Caco-2 (cell line): ENCODE measurements around the gene ERVW-1. TPM values are rescaled to one million over a fixed set of nuclear protein-coding genes. Genes with fewer than 3 reads are reported as not detected.

Experiments
- BruUV-seq: library from RNA; stranded (reverse); fragments of 400-500 nt; replicated peaks from 2 replicates; lab custom pipeline; 2021; lab: Mats Ljungman, UMichigan
- CTCF ChIA-PET: fragments of 300-600 bp; sonication (Branson Sonifier 250); formaldehyde crosslinking; loops from one replicate; lab custom pipeline; 2022; ENCODE audit warnings: antibody characterized with exemption; lab: Charles Lee
- POLR2A ChIA-PET: fragments of 300-600 bp; sonication (Branson Sonifier 250); formaldehyde crosslinking; loops from one replicate; lab custom pipeline; 2022; ENCODE audit warnings: antibody characterized with exemption; lab: Charles Lee
- DNase-seq, 2 experiments: peaks; one replicate each; pipeline versions ENCODE4 v3.0.0 to v3.0.0-alpha.2; 2020 to 2022
- H3K27me3 ChIP-seq: replicated peaks from 2 replicates; pipeline ENCODE4 v1.6.0; 2011; ENCODE audit warnings: low read length; ENCODE audit not compliant: control insufficient read depth, insufficient read depth
- H3K36me3 ChIP-seq: 2 replicates; pipeline ENCODE4 v1.5.1; 2011; ENCODE audit warnings: low read length; ENCODE audit not compliant: control insufficient read depth, insufficient read depth
- H3K4me1 ChIP-seq: fragments of 250-450 bp; sonication (Bioruptor Pico); 2 replicates; pipeline ENCODE4 v1.5.1; 2020; ENCODE audit warnings: mild to moderate bottlenecking
- H3K4me3 ChIP-seq: 2 replicates; pipeline ENCODE4 v1.5.1; 2011; ENCODE audit warnings: low read depth, mild to moderate bottlenecking, control low read depth, low read length
- H3K9me3 ChIP-seq: fragments of 250-450 bp; sonication (Bioruptor Pico); 2 replicates; pipeline ENCODE4 v1.5.1; 2020; ENCODE audit warnings: mild to moderate bottlenecking, moderate library complexity
- H3K27ac Mint-ChIP-seq: one replicate; pipeline ENCODE4 v1.8.0; 2022; ENCODE audit warnings: mixed read lengths; ENCODE audit not compliant: unreplicated experiment
- H3K27me3 Mint-ChIP-seq: one replicate; pipeline ENCODE4 v1.8.0; 2022; ENCODE audit warnings: mixed read lengths; ENCODE audit not compliant: insufficient read depth, unreplicated experiment
- H3K36me3 Mint-ChIP-seq: one replicate; pipeline ENCODE4 v1.8.0; 2022; ENCODE audit warnings: mild to moderate bottlenecking, mixed read lengths; ENCODE audit not compliant: insufficient read depth, unreplicated experiment
- H3K4me1 Mint-ChIP-seq: one replicate; pipeline ENCODE4 v1.8.0; 2022; ENCODE audit warnings: low read depth, mixed read lengths; ENCODE audit not compliant: unreplicated experiment
- H3K4me3 Mint-ChIP-seq: one replicate; pipeline ENCODE4 v1.8.0; 2022; ENCODE audit warnings: mild to moderate bottlenecking, moderate library complexity, mixed read lengths; ENCODE audit not compliant: unreplicated experiment
- H3K9me3 Mint-ChIP-seq: one replicate; pipeline ENCODE4 v1.8.0; 2022; ENCODE audit warnings: mixed read lengths; ENCODE audit not compliant: unreplicated experiment
- intact Hi-C: fragments of 100-400 bp; cut with micrococcal nuclease; formaldehyde crosslinking; loops from one replicate; pipeline ENCODE4 v1.10.0; 2022; ENCODE audit not compliant: unreplicated experiment
- total RNA-seq: library from RNA; stranded (reverse); gene quantifications from 2 replicates; pipeline ENCODE4 v1.2.3, GENCODE V29; 2022
- TF ChIP-seq, protein P1 (sequence below), 2 experiments: fragments of 200-600 bp in 1 of 2; IDR thresholded peaks; 1 replicate in 1 of 2; 2 replicates in 1 of 2; pipeline versions ENCODE4 v1.5.1 to v1.8.0; 2011 to 2022; ENCODE audit warnings: antibody characterized with exemption in 1 of 2, control low read depth in 1 of 2, inconsistent platforms in 1 of 2, low read depth in 1 of 2, low read length in 1 of 2, mild to moderate bottlenecking in 1 of 2, moderate library complexity in 1 of 2; ENCODE audit not compliant: insufficient read depth in 1 of 2, severe bottlenecking in 1 of 2, unreplicated experiment in 1 of 2

Gene ERVW-1
- total RNA-seq, 1 experiment from 2014 or later = not detected

- Mint-ChIP-seq H3K27ac (no peak overlapping the region), H3K4me3 (no peak overlapping the region), H3K27me3 (no peaks in the 10 kb centered on the region), H3K9me3 (no peaks in the 10 kb centered on the region), H3K4me1 (no peaks in the 10 kb centered on the region), H3K36me3 (peaks cover 6% of the 10 kb centered on the region)
- BruUV-seq = no TSS peak
- DNase-seq = no peak
- Histone ChIP-seq H3K4me1 (no peaks in the 10 kb centered on the region), H3K27me3 (no peaks in the 10 kb centered on the region), H3K9me3 (no peaks in the 10 kb centered on the region), H3K36me3 (no peaks in the 10 kb centered on the region), H3K4me3 (no peak overlapping the region)
- CTCF ChIA-PET = no interaction called here
- TF ChIP-seq, protein P1, sequence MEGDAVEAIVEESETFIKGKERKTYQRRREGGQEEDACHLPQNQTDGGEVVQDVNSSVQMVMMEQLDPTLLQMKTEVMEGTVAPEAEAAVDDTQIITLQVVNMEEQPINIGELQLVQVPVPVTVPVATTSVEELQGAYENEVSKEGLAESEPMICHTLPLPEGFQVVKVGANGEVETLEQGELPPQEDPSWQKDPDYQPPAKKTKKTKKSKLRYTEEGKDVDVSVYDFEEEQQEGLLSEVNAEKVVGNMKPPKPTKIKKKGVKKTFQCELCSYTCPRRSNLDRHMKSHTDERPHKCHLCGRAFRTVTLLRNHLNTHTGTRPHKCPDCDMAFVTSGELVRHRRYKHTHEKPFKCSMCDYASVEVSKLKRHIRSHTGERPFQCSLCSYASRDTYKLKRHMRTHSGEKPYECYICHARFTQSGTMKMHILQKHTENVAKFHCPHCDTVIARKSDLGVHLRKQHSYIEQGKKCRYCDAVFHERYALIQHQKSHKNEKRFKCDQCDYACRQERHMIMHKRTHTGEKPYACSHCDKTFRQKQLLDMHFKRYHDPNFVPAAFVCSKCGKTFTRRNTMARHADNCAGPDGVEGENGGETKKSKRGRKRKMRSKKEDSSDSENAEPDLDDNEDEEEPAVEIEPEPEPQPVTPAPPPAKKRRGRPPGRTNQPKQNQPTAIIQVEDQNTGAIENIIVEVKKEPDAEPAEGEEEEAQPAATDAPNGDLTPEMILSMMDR (IDR thresholded peaks at IDR 0.05; ENCODE audit: insufficient read depth in 1 of 2, low read depth in 1 of 2, low read length in 1 of 2, severe bottlenecking in 1 of 2, unreplicated experiment in 1 of 2) = no peak
- intact Hi-C loops = no loop called here
- POLR2A ChIA-PET = interaction anchor here (2.1 kb wide), 1 partner anchor 11 kb away, joined by 8 read pairs; the partner anchor contains the start of genes PEX1 and RBM48
Measured at GRCh38 chr7:92517631-92518030, 39.9 kb upstream of the ERVW-1 start.

GRCh38 chr7:92513167-92513902 is 35.6 kb upstream of the ERVW-1 start:
- CTCF ChIA-PET = no interaction called here
- intact Hi-C loops = no loop called here
- POLR2A ChIA-PET = no interaction called here
- no peaks in the 10 kb centered on the region for H3K36me3 ChIP-seq
- Mint-ChIP-seq H3K27ac (no peak overlapping the region), H3K9me3 (no peaks in the 10 kb centered on the region), H3K27me3 (no peaks in the 10 kb centered on the region), H3K4me1 (no peaks in the 10 kb centered on the region), H3K36me3 (peaks cover 7% of the 10 kb centered on the region), H3K4me3 (no peak overlapping the region)
- no peaks in the 10 kb centered on the region for H3K27me3 ChIP-seq
- no peak overlapping the region for H3K4me3 ChIP-seq
- H3K9me3 ChIP-seq = no peaks in the 10 kb centered on the region
- no peaks in the 10 kb centered on the region for H3K4me1 ChIP-seq
- no TSS peak for BruUV-seq
- no peak for DNase-seq
- TF ChIP-seq, protein P1 (IDR thresholded peaks at IDR 0.05; ENCODE audit: insufficient read depth in 1 of 2, low read depth in 1 of 2, low read length in 1 of 2, severe bottlenecking in 1 of 2, unreplicated experiment in 1 of 2) = no peak

GRCh38 chr7:92508946-92509345 is 31.2 kb upstream of the ERVW-1 start:
- BruUV-seq = no TSS peak
- H3K36me3 ChIP-seq = no peaks in the 10 kb centered on the region
- intact Hi-C loops = no loop called here
- TF ChIP-seq, protein P1 (IDR thresholded peaks at IDR 0.05; ENCODE audit: insufficient read depth in 1 of 2, low read depth in 1 of 2, low read length in 1 of 2, severe bottlenecking in 1 of 2, unreplicated experiment in 1 of 2) = no peak
- DNase-seq = no peak
- ChIA-PET CTCF (no interaction called here), POLR2A (no interaction called here)
- H3K27me3 ChIP-seq = no peaks in the 10 kb centered on the region
- no peaks in the 10 kb centered on the region for H3K9me3 ChIP-seq
- Mint-ChIP-seq H3K36me3 (peaks cover 17% of the 10 kb centered on the region), H3K27ac (no peak overlapping the region), H3K4me1 (no peaks in the 10 kb centered on the region), H3K9me3 (no peaks in the 10 kb centered on the region), H3K4me3 (no peak overlapping the region), H3K27me3 (no peaks in the 10 kb centered on the region)
- H3K4me1 ChIP-seq = no peaks in the 10 kb centered on the region
- H3K4me3 ChIP-seq = no peak overlapping the region
